ENCODE results near the gene PLCZ1.
"Not testable (repeated sequence)": the region's sequence is repeated elsewhere in the genome, so short reads cannot be mapped to it uniquely, and the experiment has no call there.

The PLCZ1 gene

DNA sequence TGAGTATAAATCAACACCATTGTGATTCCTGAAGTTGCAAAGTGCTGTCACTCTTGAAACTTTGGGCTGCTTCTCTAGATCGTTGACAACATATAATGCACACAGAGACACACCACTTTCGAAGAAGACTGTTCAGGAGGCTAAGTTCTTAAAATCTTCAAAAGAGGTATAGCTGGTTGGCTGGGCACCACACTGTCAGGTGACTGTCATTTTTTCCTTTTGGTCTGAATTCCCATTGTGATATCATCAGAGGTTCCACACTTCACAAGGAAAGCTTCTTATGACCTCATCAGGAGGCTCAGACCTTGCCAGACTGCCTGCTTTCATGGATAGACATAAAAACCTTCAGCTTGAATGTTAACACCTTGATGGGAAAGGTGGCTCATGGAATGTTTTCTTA lies at the start of gene PLCZ1, which contains the start of gene CAPZA3:
PLCZ1 (minus strand) TSS at position 194 of the 400 bp plus-strand sequence. CDS start 641 bp downstream, outside the sequence.
CAPZA3 (plus strand) TSS at position 301 of the 400 bp plus-strand sequence. CDS start 150 bp downstream, outside the sequence.
- no peak within 1 kb of the TSS for H3K4me3 ChIP-seq (ENCODE audit: low read length)
- TF ChIP-seq, protein P1, sequence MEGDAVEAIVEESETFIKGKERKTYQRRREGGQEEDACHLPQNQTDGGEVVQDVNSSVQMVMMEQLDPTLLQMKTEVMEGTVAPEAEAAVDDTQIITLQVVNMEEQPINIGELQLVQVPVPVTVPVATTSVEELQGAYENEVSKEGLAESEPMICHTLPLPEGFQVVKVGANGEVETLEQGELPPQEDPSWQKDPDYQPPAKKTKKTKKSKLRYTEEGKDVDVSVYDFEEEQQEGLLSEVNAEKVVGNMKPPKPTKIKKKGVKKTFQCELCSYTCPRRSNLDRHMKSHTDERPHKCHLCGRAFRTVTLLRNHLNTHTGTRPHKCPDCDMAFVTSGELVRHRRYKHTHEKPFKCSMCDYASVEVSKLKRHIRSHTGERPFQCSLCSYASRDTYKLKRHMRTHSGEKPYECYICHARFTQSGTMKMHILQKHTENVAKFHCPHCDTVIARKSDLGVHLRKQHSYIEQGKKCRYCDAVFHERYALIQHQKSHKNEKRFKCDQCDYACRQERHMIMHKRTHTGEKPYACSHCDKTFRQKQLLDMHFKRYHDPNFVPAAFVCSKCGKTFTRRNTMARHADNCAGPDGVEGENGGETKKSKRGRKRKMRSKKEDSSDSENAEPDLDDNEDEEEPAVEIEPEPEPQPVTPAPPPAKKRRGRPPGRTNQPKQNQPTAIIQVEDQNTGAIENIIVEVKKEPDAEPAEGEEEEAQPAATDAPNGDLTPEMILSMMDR (conservative IDR thresholded peaks at IDR 0.05; ENCODE audit: low read length): no peak
- DNase-seq (ENCODE audit: low read depth): no peak

DNA sequence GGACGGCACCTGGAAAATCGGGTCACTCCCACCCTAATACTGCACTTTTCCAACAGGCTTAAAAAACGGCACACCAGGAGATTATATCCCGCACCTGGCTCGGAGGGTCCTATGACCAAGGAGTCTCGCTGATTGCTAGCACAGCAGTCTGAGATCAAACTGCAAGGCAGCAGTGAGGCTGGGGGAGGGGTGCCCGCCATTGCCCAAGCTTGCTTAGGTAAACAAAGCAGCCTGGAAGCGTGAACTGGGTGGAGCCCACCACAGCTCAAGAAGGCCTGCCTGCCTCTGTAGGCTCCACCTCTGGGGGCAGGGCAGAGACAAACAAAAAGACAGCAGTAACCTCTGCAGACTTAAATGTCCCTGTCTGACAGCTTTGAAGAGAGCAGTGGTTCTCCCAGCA lies 47.7 kb upstream of the PLCZ1 start:
- DNase-seq (ENCODE audit: low read depth); H3K4me3 ChIP-seq (ENCODE audit: low read length): not testable (repeated sequence)

- no peak overlapping the region for H3K4me3 ChIP-seq (ENCODE audit: low read length)
- DNase-seq (ENCODE audit: low read depth): no peak
- TF ChIP-seq, protein P1 (conservative IDR thresholded peaks at IDR 0.05; ENCODE audit: low read length): no peak
Observed at GRCh38 chr12:18782827-18783226, 45.0 kb upstream of the PLCZ1 start.

- not testable (repeated sequence) for H3K4me3 ChIP-seq (ENCODE audit: low read length); DNase-seq (ENCODE audit: low read depth)
Observed at GRCh38 chr12:18766479-18766878, 28.7 kb upstream of the PLCZ1 start.

- H3K4me3 ChIP-seq (ENCODE audit: low read length): no peak overlapping the region
- TF ChIP-seq, protein P1 (conservative IDR thresholded peaks at IDR 0.05; ENCODE audit: low read length): no peak
- no peak for DNase-seq (ENCODE audit: low read depth)
Observed at GRCh38 chr12:18755341-18755740, 17.5 kb upstream of the PLCZ1 start.

- TF ChIP-seq, protein P1 (conservative IDR thresholded peaks at IDR 0.05; ENCODE audit: low read length): no peak
- DNase-seq (ENCODE audit: low read depth): no peak
- H3K4me3 ChIP-seq (ENCODE audit: low read length): no peak overlapping the region
Observed at GRCh38 chr12:18754124-18754707, 16.4 kb upstream of the PLCZ1 start.

DNA sequence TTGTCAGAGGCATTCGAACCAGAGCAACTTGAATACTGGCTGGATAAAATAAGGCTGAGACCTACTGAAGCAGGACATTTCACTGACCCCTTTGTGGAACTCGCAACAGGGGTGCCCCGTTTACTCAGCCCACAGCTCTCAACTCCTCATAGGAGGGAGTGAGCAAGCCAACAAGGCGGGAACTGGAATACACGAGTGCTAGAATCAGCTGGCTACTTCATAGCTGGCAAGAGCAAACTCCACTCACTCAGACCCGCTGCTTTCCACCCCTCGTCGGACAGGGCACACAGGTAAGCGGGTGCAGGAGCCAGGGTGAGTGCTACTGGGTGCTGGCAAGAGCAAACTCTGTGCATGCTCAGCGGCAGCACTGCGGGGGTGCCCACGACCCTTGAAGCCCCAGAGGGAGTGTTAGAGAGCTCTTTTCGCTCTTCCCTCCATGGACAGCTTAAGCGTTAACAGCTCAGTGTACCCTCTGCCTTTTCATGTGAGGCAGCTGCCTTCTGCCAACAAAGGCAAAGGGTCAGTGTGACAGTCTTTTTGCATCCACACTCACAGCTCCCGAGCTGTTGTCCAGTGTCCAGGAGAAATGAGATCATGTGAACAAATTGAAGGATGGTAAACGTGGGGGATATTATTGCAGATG lies 15.8 kb upstream of the PLCZ1 start:
- H3K4me3 ChIP-seq (ENCODE audit: low read length): no peak overlapping the region
- no peak for DNase-seq (ENCODE audit: low read depth)
- TF ChIP-seq, protein P1 (conservative IDR thresholded peaks at IDR 0.05; ENCODE audit: low read length): no peak

DNA sequence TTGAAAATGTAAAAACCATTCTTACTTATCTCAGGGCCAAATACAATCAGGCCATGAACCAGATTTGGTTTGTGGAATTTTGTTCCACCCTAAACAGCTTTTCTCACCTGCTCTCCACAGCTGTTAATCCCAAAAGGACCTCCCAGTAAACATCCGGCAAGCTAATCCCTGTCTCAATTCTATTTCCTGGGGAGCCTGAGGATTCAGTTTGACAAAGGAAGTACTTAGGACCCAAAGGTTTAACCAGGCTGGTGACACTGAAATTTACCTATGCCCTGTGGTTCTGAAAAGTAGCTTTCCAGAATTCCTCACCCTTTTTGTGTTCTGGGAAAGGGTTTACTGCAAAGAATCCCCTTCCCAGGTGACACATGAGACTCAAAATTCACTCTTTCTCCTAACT lies 15.1 kb upstream of the PLCZ1 start:
- TF ChIP-seq, protein P1 (conservative IDR thresholded peaks at IDR 0.05; ENCODE audit: low read length): no peak
- no peak overlapping the region for H3K4me3 ChIP-seq (ENCODE audit: low read length)
- no peak for DNase-seq (ENCODE audit: low read depth)
